HCEC 1CT (cell line): ENCODE measurements around the gene KCNG3.

Source experiments
- DNase-seq: peaks from one replicate; pipeline ENCODE4 v3.0.0-alpha.2; 2017

KCNG3 gene, protein sequence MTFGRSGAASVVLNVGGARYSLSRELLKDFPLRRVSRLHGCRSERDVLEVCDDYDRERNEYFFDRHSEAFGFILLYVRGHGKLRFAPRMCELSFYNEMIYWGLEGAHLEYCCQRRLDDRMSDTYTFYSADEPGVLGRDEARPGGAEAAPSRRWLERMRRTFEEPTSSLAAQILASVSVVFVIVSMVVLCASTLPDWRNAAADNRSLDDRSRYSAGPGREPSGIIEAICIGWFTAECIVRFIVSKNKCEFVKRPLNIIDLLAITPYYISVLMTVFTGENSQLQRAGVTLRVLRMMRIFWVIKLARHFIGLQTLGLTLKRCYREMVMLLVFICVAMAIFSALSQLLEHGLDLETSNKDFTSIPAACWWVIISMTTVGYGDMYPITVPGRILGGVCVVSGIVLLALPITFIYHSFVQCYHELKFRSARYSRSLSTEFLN

GRCh38 chr2:42493468-42494354 lies at the start of gene KCNG3:
KCNG3 (minus strand) TSS chr2:42493982; CDS start chr2:42493501, 481 bp downstream.
- peak; percentile 34 for DNase-seq

DNA sequence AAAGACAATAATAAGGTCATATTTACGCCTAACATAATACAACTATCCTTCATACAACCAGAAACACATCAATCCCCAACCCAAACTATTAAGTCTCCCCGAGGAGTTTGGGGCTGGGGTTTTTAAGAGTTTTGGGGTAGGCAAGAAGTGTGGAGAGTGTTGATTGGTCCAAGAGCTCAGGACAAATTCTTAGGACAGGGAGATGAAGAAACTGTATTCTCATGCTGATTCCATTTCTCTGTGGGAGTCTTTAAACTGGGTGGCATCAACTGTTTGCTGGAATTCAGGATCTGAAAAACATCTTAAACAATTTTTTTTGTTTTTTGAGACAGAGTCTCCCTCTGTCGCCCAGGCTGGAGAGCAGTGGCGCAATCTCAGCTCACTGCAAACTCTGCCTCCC lies 49.1 kb upstream of the KCNG3 start:
- no peak for DNase-seq

DNA sequence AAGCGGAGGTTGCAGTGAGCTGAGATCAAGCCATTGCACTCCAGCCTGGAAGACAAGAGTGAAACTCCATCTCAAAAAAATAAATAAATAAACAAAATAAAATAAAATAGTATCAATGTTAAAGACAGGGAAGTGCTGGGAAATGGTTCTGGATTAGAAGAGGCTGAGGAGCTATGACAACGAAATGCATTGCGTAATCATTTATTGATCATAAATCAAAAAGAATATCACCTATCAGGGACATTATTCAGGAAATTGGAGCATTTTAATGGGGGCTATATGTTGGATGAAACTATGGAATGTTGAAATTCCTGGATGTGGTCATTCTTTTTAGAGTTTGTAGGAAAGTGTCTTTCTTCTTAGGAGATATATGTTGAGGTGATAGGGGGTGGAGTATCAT lies 43.7 kb upstream of the KCNG3 start:
- DNase-seq = no peak

DNA sequence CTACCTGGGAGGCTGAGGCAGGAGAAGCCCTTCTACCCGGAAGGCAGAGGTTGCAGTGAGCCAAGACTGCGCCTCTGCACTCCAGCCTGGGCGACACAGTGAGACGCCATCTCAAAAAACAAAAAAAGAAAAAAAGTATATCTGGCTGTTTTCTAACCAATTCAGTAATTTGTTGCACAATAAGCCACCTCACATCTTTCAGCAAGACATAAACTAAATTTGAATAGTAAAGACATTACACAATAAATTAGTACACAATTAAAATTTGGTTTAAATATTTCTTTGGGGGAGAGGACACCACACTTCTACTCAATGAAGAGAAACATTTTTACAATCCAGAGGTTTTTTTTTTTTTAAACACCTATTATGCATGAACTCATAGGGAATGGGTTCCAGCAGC lies 38.6 kb upstream of the KCNG3 start:
- DNase-seq = no peak

DNA sequence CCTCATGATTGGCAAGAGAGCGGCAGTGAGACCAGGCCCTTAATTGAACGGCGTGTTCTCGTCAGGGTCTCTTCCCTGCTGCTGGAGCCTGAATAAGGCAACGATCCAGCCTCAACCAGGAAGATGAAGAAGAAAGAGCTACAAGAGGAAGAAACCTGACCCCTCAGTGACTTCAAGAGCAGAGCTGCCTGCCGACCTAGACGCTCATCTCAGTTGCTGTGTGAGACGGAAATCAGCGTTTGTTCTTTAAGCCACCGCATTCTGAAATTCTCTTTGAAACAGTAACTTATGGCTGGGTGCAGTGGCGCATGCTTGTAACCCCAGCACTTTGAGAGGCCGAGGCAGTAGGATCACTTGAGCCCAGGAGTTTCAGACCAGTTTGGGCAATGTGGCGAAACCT lies 29.6 kb upstream of the KCNG3 start:
- no peak for DNase-seq

DNA sequence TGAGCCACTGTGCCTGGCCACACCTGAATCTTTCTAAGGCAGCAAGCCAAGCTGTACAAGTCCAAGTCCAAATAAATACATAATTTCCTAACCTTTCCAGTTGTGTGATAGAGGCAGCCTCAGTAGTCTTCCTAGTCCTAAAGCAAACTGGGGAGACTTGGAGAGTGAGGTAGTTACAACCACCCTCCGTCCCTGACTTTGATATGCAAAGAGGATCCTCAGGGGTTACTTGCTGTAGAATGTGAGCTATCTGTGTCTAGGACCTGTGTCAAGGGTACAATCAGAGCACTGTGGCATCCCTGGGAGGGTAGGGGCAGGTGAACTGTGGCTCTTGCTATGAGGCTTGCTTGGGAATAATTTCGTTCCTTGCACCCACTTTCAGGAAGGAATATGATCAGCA lies 28.3 kb upstream of the KCNG3 start:
- DNase-seq = no peak

DNA sequence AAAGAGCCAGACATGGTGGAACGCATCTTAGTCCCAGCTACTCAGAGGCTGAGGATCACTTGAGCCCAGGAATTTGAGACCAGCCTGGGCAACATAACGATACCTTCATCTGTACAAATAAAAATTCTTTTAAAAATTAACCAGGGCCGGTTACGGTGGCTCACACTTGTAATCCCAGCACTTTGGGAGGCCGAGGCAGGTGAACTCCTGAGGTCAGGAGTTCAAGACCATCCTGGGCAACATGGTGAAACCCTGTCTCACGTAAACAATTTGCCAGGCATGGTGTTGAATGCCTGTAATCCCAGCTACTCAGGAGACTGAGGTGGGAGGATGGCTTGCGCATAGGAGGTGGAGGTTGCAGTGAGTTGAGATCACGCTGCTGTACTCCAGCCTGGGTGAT lies 25.8 kb upstream of the KCNG3 start:
- no peak for DNase-seq

GRCh38 chr2:42516418-42516901 lies 22.7 kb upstream of the KCNG3 start:
- DNase-seq = no peak

DNA sequence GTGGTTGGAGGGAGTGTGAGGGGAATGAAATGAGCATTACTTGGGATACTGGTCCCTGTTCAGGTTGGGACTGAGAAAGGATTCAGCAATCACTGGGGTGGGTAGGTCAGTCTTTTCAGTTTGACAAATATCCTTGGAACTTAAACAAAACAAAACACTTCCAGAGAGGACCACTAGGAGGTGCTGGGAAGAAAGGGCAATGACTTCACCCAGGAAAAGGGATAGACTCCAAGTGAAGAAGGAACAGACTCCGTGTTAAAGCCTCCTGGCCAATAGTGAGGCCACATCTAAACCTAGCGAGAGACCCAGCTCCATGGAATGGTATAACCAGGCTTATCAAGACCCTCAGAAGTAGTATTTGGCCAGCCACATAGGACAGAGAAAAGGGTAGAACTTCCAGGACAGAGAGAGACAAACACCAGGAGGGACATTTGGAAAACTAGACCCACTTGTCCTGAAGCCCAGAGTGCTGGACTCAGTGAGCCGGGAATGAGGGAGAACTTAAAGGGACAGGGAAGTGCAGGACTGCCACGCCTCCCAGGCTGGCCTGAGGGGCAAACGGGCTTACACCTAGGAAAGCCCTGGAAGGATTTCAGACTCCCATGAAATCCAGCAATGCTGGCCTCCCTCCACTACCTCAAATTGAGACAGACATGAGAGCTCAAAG lies 19.6 kb upstream of the KCNG3 start:
- DNase-seq = peak; percentile 64

DNA sequence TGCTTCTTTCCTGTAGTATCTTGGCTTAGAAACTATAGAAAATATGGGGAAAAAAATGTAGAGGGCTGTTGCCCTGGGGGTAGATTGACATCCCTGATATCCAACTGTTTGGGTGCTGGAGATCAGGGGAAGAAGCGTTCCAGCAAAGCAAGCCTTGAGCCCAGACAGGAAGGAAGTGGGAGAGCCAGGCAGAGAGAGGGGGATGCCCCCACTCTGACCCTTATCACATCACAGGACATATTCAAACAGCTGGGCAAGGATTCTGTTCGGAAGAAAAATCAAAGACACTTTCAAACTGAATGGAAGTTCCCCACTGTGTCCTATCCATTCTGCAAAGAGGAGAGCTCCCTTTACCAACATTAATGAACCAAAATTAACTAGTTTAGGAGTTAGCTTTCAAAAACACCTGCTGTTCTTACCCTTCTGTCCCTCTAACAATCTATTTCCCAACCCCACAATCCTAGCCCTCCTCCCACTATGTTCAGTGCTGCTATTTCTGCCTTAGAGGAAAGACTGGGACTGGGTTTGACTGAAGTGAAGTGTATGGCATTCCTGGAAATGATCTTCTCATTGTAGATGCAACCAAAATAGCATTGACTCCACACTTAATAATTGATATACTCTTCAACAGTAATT lies 16.9 kb upstream of the KCNG3 start:
- DNase-seq = no peak

DNA sequence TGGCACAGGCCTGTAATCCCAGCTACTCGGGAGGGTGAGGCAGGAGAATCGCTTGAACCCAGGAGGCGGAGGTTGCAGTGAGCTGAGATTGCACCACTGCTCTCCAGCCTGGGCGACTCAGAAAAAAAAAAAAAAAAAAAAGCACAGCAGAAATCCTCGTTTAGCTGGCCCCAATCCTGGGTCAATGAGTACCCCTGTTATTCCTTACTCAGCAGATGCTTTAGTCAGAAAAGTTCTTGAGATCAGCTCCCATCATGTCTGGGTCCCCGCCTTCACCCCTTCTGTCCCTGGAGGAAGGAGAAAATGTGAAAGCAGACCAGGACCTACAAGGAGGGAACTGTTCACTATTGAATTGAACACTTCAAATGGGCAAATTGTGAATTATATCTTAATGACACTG lies 16.4 kb upstream of the KCNG3 start:
- DNase-seq = no peak

DNA sequence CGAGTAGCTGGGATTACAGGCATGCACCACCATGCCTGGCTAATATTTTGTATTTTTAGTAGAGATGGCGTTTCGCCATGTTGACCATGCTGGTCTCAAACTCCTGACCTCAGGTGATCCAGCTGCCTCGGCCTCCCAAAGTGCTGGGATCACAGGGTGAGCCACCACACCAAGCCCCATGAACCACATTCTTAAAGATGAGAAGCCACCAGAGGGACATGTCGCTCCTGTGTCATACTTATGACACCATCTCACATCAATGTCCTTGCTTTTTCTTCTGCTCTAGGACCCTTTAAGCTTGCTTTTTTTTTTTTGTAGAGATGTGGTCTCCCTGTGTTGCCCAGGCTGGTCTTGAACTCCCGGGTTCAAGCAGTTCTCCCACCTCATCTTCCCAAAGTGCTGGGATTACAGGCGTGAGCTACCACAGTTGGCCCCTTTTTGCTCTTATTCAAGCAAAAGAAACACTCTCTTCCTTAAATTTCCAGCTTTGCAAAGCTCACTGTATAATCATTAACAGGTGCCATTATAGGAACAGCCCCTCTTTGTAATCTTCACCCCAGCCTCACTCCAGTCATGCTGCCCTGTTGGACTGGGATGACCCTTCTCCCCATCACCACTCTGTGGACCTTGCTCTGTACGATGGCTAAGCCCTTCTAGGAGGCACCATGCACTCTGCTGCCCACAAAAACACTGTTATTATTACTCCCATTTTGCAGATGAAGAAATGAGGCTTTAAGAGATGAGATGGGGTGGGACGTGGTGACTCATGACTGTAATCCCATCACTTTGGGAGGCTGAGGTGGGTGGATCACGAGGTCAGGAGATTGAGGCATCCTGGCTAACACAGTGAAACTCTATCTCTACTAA lies 10.8 kb upstream of the KCNG3 start:
- DNase-seq = no peak

DNA sequence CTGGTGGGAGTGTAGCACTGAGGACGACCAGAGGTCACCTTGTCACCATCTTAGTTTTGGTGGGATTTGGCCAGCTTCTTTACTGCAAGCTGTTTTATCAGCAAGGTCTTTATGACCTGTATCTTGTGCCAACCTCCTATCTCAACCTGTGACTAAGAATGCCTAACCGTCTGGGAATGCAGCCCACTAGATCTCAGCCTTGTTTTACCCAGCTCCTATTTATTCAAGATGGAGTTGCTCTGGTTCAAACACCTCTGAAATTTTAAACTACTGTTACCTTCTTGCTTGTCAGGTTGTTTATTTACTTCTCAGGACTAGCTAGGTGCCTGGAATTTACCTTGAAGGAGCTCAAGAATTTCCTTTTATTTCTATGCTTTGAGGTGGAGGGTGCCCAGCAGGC lies 9.5 kb upstream of the KCNG3 start:
- DNase-seq = no peak

DNA sequence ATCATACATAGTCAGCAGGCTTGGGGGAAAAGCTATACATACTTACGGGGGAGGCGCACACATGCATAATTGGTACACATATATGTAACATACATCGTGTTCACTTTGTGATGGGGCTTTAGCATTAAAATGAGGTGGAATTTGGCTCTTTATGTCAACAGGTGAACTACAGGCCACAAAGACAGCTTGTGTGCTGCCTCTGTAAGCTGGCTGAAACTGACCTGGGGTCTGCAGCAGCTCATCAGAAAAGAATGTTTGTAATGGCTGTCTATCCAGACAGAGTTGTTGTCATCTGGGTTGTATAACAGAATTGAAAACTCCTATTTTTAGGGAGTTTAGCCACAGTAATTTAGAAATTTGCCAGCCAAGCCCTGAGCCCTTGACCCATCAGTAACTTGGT lies 4.7 kb upstream of the KCNG3 start:
- no peak for DNase-seq

DNA sequence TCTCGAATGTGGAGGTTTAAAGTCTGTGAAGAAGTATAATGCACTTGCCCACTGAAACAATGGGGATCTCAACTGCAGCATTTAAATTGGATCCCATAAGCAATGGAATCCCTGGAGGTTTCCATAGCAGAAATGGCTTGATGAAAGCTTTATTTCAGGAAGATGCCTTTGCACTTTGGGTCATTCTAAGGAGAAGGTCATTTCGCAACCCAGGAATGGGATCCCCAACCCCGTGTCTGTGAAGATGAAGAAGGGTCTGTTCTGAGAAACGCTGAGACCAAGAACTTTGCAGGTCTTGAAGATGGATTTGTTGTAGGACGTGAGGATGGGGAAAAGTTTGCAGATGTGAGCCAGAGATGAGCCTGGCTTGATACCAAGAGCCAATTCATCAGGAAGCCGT lies 1.8 kb upstream of the KCNG3 start:
- DNase-seq = no peak

GRCh38 chr2:42495234-42495581 lies 1.4 kb upstream of the KCNG3 start:
- DNase-seq = no peak

DNA sequence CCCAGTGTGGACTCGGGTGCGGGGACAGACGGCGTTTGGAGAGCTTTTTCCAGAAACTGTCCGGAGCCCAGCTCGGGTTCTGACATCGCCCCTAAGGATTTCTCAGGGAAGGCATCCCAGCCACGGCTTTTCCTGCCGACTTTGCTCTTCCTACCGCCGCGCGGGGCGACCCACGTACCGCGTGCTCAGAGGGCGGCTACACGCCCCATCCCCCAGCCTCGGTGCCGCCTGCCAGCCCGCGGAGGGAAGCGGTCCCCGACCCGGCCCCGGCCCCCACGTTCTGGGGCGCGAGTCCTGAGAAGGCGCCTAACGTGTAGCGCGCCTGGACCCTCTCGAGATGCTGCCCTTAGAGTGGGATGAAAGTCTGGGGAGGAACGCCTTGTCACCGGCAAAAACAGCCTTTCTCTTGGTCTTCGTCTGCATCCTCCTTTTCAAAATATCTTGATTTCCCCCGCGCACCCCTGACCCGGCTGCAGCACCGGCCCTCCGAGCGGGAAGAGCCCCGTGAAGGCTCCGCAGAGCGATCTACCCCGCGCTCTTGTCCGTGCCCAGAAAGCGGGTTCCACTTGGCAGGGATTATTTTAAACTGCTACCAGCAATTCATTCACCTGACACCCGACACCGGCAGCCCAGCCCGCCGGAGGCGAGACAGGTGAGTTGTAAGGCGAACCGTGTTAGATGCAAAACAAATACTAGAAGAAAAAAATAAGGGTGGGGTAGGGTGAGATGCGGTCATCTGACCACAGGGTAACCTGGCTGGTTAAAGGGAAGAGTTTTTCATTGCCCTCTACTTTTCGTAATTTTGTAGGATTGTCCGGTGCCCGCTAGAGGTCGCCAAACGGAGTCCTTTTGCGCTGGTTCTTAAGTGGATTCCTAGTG lies 812 bp upstream of the KCNG3 start:
- peak; percentile 73 for DNase-seq

DNA sequence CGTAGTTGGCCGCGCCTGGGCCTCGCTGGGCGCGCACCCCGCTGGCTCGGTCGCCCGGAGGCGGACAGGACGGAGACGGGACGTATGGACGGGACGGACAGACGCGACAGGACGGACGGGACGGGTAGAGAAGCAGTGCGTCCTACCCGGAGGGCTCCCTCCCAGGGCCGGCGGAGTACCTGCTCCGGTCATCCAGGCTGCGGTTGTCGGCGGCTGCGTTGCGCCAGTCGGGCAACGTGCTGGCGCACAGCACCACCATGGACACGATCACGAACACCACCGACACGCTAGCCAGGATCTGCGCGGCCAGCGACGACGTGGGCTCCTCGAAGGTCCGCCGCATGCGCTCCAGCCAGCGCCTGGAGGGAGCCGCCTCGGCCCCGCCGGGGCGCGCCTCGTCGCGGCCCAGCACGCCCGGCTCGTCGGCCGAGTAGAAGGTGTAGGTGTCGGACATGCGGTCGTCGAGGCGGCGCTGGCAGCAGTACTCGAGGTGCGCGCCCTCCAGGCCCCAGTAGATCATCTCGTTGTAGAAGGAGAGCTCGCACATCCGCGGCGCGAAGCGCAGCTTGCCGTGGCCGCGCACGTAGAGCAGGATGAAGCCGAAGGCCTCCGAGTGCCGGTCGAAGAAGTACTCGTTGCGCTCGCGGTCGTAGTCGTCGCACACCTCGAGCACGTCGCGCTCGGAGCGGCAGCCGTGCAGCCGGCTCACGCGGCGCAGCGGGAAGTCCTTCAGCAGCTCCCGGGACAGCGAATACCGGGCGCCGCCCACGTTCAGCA lies 903 bp downstream of the KCNG3 start:
- no peak for DNase-seq

DNA sequence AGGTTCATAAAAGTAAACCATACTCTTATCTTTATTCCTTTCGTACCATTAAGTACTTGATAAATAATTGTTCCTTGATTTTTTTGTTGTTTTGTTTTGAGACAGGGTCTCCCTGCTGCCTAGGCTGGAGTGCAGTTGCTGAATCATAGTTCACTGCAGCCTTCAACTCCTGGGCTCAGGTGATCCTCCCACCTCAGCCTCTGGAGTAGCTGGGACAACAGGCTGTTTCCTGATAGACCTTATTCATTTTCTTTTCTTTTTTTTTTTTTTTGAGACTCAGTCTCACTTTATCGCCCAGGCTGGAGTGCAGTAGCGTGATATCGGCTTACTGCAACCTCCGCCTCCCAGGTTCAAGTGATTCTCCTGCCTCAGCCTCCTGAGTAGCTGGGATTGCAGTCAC lies 5.5 kb downstream of the KCNG3 start:
- no peak for DNase-seq
